ENCODE measurements around the gene MPHOSPH10. TPM values are rescaled to one million over a fixed set of nuclear protein-coding genes. Genes with fewer than 3 reads are reported as not detected.

The MPHOSPH10 gene
- polyA plus RNA-seq (2012; ENCODE audit: insufficient read length, low read depth) = 31.2 TPM

GRCh38 chr2:71130152-71130904 lies at the start of gene MPHOSPH10, which contains the start of gene MCEE:
TSS of gene MPHOSPH10 (plus strand) at chr2:71130634. CDS start at chr2:71130666, 32 bp downstream.
TSS of gene MCEE (minus strand) at chr2:71130229. CDS start at chr2:71130219, 10 bp downstream.
- TF ChIP-seq TAF1 (IDR thresholded peaks at IDR 0.05; ENCODE audit: borderline replicate concordance, insufficient read depth, low read length) (peak; percentile 90), SIN3A (IDR thresholded peaks at IDR 0.05; ENCODE audit: borderline replicate concordance, insufficient read depth, low read length) (peak; percentile 94; the same call in 1 of the 2 replicates), REST (IDR thresholded peaks at IDR 0.05; ENCODE audit: insufficient read depth in 1 of 2, low read depth in 2 of 2, low read length in 2 of 2) (peak; percentile 72 to 87; a peak in 3 of 4 replicates), FOXP2 (optimal IDR thresholded peaks at IDR 0.05; ENCODE audit: borderline replicate concordance, extremely low read depth, extremely low read length, insufficient read depth) (peak; percentile 39), POLR2AphosphoS5 (IDR thresholded peaks at IDR 0.05; ENCODE audit: low read depth, low read length) (peak; percentile 83)

GRCh38 chr2:71082402-71083252 lies 47.8 kb upstream of the MPHOSPH10 start:
- no peak for TF ChIP-seq SIN3A (IDR thresholded peaks at IDR 0.05; ENCODE audit: borderline replicate concordance, insufficient read depth, low read length)
- TF ChIP-seq POLR2AphosphoS5 (IDR thresholded peaks at IDR 0.05; ENCODE audit: low read depth, low read length) = no peak
- TF ChIP-seq REST (IDR thresholded peaks at IDR 0.05; ENCODE audit: insufficient read depth in 1 of 2, low read depth in 2 of 2, low read length in 2 of 2) = no peak
- no peak for TF ChIP-seq FOXP2 (optimal IDR thresholded peaks at IDR 0.05; ENCODE audit: borderline replicate concordance, extremely low read depth, extremely low read length, insufficient read depth)
- TF ChIP-seq TAF1 (IDR thresholded peaks at IDR 0.05; ENCODE audit: borderline replicate concordance, insufficient read depth, low read length) = no peak

- no peak for TF ChIP-seq SIN3A (IDR thresholded peaks at IDR 0.05; ENCODE audit: borderline replicate concordance, insufficient read depth, low read length)
- no peak for TF ChIP-seq TAF1 (IDR thresholded peaks at IDR 0.05; ENCODE audit: borderline replicate concordance, insufficient read depth, low read length)
- TF ChIP-seq POLR2AphosphoS5 (IDR thresholded peaks at IDR 0.05; ENCODE audit: low read depth, low read length) = no peak
- no peak for TF ChIP-seq FOXP2 (optimal IDR thresholded peaks at IDR 0.05; ENCODE audit: borderline replicate concordance, extremely low read depth, extremely low read length, insufficient read depth)
- no peak for TF ChIP-seq REST (IDR thresholded peaks at IDR 0.05; ENCODE audit: insufficient read depth in 1 of 2, low read depth in 2 of 2, low read length in 2 of 2)
Measured at GRCh38 chr2:71100195-71100964, 30.1 kb upstream of the MPHOSPH10 start.

GRCh38 chr2:71101656-71102055 lies 28.8 kb upstream of the MPHOSPH10 start:
- TF ChIP-seq FOXP2 (optimal IDR thresholded peaks at IDR 0.05; ENCODE audit: borderline replicate concordance, extremely low read depth, extremely low read length, insufficient read depth) (no peak), SIN3A (IDR thresholded peaks at IDR 0.05; ENCODE audit: borderline replicate concordance, insufficient read depth, low read length) (no peak), POLR2AphosphoS5 (IDR thresholded peaks at IDR 0.05; ENCODE audit: low read depth, low read length) (no peak), TAF1 (IDR thresholded peaks at IDR 0.05; ENCODE audit: borderline replicate concordance, insufficient read depth, low read length) (no peak), REST (IDR thresholded peaks at IDR 0.05; ENCODE audit: insufficient read depth in 1 of 2, low read depth in 2 of 2, low read length in 2 of 2) (no peak)
